ENCODE measurements around the gene SDHB.
A peak's percentile ranks its signal among the peaks of the same experiment; 100 is the strongest.

SDHB gene

DNA sequence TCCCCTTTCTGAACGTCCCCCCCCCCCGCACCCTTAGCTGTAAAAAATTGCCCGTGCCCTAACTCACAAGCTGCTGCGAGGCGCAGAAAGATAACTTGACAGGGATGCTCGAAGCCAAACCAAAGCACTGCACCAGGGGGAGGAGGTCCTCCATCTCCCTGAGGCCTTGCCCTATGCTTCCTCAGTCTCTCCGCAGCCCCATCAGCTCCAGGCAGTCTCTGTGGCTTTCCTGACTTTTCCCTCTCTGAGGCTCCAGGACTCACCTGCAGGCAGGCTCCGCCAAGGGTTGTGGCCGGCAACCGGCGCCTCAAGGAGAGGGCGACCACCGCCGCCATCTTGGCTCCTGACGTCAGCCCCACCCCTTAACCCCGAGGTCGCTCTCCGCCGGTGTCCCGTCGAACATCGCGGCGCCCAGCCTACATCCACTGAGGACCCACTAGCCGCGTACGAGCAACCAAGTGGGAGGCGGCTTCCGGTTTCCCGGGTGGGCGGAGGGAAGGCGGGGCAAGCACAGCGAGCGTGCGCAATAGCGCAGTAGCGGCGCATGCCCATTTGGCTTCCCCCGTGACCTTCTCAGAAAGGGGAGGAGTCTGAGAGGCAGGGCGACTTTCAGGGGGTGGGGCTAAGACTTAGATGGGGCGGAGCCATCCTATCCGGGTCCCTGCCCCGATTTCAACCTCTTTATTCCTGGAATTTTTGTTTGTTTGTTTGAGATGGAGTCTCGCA, at the start of gene SDHB:
TSS of gene SDHB (minus strand) at position 348 of the 726 bp plus-strand sequence. CDS start at position 335, 13 bp downstream.
- peak; percentile 98 for DNase-seq

DNA sequence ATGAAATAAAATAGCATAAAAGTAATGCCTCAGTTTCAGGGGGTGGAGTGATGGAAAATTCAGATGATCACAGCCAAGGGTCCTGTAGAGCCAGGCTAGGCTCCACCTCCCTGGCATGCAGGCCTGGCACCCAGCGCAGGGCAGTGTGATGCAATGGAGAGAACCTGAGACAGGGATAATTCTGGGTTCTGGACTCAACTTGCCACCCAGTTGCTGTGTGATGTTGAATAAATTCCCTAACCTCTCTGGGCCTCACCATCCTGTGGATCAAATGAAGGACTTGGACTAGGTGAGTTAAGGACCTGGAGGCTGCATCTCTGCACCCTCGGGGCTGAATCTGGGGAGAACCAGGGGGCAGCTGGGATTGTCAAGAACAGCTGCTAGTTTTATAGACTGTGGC, 48.4 kb upstream of the SDHB start:
- DNase-seq, result no peak

DNA sequence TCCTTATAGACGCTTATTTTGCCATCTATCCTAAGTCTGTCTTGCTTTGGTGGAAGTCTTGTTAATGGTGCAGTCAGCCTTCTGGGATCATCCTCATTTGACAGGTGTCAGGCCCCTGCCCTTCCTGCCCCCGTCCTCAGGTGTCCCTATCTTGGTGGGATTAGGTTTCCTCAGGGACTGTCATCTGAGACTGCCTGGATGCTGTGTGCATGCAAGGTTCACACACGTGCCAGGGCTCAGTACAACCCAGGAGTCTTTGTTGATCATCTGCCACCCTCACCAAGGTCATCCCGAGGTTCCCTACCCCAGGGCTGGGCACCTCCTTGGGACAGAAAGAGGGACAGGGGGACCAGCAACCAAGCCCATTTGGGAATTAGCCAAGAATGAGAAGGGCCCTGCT, 47.4 kb upstream of the SDHB start:
- DNase-seq, result no peak

GRCh38 chr1:17099616-17100340, 45.9 kb upstream of the SDHB start:
- no peak for DNase-seq

GRCh38 chr1:17098446-17099317, 44.9 kb upstream of the SDHB start:
- no peak for DNase-seq

GRCh38 chr1:17097787-17098186, 44.0 kb upstream of the SDHB start:
- DNase-seq, result no peak

DNA sequence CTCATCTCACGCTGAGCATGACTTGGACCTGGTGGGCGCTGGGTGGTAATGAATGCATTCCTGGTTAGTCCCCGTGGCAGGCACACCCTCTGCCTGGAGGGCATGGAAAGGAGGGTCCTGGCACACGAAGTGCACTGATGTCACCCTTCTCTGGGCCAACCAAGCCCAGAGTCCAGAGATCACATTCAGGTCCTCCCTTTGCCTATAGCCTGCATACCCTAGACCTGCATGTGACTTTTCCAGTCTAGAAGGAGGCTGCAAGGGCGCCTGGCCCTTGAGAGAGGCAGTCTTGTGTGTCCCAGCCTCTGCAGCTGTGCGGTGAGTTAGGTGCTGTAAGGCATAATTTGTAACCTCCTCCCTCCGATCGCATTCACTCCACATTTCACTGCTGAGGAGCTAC, 43.3 kb upstream of the SDHB start:
- no peak for DNase-seq

- no peak for DNase-seq
These were observed 42.8 kb upstream of the SDHB start for GRCh38 chr1:17096584-17096983.

DNA sequence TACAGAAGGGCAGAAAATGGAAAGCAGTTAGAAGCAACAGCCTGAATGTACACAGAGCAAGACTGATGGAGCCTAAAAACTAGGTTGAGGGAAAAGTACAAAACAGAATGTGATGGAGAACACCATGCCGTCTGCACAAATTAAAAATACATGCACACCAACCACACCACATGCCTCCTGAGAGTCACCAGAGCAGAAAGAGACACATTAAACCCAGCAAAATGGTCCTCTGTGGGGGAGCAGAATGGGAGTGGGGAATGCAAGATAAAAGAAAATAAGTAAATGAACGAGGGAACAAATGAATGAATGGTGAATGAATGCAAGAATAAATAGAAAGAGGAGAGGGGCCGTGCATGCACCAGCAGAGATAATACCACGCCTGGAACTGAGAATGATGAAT, 41.3 kb upstream of the SDHB start:
- DNase-seq, result no peak

DNA sequence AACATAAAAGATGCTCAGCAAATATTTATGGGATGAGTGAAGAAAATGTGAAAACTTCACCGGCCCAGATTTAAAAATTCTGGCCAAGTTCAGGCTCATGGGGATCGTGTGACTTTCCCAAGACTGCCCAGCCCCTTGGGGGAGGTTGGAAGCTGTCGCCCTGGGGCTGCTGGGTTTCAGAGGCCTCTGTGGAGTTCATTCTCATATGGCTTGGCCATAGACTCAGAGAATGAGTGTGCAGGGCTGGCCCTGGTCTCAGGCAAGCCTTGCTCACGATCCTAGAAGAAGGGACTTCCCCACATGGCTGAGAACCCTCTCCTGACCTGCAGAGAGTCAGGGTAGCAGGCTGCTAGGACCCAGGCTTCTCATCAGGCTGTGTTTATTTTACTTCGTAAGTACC, 40.8 kb upstream of the SDHB start:
- no peak for DNase-seq

GRCh38 chr1:17093822-17094393, 40.1 kb upstream of the SDHB start:
- no peak for DNase-seq

DNA sequence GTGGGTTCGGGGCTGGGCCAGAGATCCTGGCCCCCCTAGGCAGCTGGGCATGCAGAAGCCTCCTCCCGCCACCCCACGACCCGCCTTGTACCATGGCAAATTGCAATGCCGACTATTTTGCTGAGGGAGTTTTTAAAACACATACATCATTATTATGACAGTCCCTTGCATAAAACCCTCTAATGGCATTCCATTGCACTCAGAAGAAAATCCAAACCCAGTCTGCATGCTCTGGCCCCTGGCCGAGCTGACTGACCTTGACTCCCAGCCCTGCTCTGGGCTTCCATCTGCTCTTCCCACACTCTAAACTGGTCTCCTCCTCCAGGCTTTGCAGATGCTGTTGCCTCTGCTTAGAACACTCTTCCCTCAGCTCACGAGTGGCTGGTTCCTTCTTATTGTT, 37.4 kb upstream of the SDHB start:
- DNase-seq, result no peak

- DNase-seq, result no peak
These were observed 35.7 kb upstream of the SDHB start for GRCh38 chr1:17089506-17089905.

- DNase-seq, result no peak
These were observed 32.9 kb upstream of the SDHB start for GRCh38 chr1:17086751-17087150.

- no peak for DNase-seq
These were observed 31.0 kb upstream of the SDHB start for GRCh38 chr1:17084787-17085186.

- DNase-seq, result no peak
These were observed 28.9 kb upstream of the SDHB start for GRCh38 chr1:17082761-17083160.

- DNase-seq, result no peak
These were observed 27.6 kb upstream of the SDHB start for GRCh38 chr1:17081439-17081838.

- DNase-seq, result no peak
These were observed 27.0 kb upstream of the SDHB start for GRCh38 chr1:17080880-17081279.

GRCh38 chr1:17080085-17080759, 26.4 kb upstream of the SDHB start:
- no peak for DNase-seq

- no peak for DNase-seq
These were observed 25.4 kb upstream of the SDHB start for GRCh38 chr1:17078991-17079868.

DNA sequence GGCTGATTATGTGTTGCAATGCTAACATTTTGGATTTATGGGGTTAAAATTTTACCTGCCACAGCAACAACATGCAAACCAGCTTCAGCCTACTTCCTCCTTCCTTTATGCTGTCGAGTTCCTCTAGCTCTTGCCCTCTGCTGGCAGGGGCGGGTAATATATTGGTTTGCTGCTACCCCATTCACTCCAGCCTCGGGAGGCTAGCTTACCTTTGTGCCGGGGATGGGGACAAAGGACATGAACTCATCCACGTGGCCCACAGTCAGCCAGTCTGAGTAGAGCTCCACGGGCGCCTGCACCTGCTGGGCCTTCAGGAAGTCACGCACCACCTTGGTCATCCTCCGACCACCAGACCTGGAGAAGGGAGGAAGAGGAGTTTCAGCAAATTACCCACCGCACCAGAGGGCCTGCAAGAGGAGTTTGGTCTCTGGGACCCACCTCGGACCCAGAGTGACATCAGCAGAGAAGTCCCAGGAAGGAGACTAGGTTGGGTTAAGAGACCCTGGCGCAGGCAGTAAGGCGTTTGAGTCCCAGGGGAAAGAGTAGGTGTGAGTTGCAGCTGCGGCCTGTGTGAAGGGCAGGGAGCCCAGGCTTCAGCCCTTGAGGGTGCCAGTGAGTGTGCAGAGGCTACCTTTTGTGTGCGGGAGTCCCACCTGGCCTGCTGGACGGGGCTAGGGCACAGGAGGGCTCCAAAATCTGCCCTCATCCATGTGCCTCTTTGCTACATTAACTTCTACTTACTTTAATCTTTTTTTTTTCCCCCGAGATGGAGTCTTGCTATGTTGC, 21.8 kb upstream of the SDHB start:
- no peak for DNase-seq
